Measurements from ENCODE around the gene ATP11A. TPM values are rescaled to one million over a fixed set of nuclear protein-coding genes. Genes with fewer than 3 reads are reported as not detected.
"Not testable (repeated sequence)": the region's sequence is repeated elsewhere in the genome, so short reads cannot be mapped to it uniquely, and the experiment has no call there.

ATP11A gene
- total RNA-seq, 5 donors from 2014 or later (not counting 1 experiment from before 2014, with no cell fraction given), result 35.7 to 57.1 (median 48.5) TPM

DNA sequence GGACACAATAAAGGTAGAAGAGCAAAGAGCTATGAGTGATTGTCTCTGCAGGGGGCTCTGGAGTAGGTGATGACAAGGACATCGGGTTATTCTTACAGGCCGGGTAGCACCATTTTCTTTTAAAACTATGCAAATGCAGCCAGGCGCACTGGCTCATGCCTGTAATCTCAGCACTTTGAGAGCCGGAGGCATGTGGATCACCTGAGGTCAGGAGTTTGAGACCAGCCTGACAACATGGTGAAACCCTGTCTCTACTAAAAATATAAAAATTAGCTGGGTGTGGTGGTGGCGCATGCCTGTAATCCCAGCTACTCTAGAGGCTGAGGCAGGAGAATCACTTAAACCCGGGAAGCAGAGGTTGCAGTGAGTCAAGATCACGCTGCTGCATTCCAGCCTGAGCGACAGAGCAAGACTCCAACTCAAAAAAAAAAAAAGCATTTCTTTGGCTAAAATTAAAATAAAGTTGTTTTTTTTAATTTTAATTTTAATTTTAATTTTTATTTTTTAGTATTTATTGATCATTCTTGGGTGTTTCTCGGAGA is 12.3 kb upstream of the ATP11A start:
- DNase-seq; POLR2A ChIA-PET; H3K27me3 Mint-ChIP-seq; H3K36me3 ChIP-seq (ENCODE audit: control insufficient read depth in 2 of 2, extremely low read depth in 1 of 2, insufficient read depth in 1 of 2, low read length in 1 of 2); CTCF ChIA-PET; H3K4me3 ChIP-seq (ENCODE audit: control insufficient read depth in 1 of 2, extremely low read depth in 1 of 2, low read length in 1 of 2); H3K4me3 Mint-ChIP-seq; H3K27ac Mint-ChIP-seq; ATAC-seq (replicated peaks in 1 of 4); H3K9me3 ChIP-seq; H3K27ac ChIP-seq (ENCODE audit: low read length); H3K36me3 Mint-ChIP-seq; H3K9me3 Mint-ChIP-seq: not testable (repeated sequence)
- peaks cover 0 to 10% of the 10 kb centered on the region in 2 experiments for H3K27me3 ChIP-seq (replicated peaks in 1 of 2; ENCODE audit: control insufficient read depth in 2 of 2, extremely low read depth in 1 of 2, insufficient read depth in 2 of 2, low read length in 1 of 2)
- H3K4me1 ChIP-seq (ENCODE audit: control insufficient read depth in 1 of 2, extremely low read depth in 1 of 2, insufficient read depth in 2 of 2, low read length in 2 of 2), result peaks cover 6 to 15% of the 10 kb centered on the region in 2 experiments
- WGBS (ENCODE audit: insufficient coverage), result 91% methylated on average over 4 of the region's 9 CpGs
- H3K4me1 Mint-ChIP-seq, result peaks cover 14 to 34% (median 15%) of the 10 kb centered on the region in 3 donors

DNA sequence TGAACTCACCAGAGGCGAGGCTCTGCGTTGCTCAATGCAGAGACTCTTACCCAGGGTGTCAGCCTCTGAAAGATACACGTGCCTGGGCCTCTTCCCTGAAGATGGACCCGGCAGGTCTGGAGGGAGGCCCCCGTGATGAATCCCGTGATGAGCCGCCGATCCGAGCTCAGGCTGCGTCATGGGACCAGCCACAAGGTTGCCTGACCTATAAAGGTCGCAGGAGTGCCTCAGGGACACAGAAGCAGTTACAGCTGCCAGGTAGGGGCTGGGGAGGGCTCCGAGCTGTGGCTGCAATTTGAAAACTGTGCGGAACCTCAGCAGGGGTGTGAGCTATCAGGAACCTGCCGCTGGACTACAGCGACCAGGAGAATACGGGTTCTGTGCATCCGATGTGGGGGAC is 10.5 kb upstream of the ATP11A start:
- Histone ChIP-seq H3K27ac (ENCODE audit: low read length) (no peak overlapping the region), H3K36me3 (ENCODE audit: control insufficient read depth in 2 of 2, extremely low read depth in 1 of 2, insufficient read depth in 1 of 2, low read length in 1 of 2) (no peaks in the 10 kb centered on the region), H3K4me1 (ENCODE audit: control insufficient read depth in 1 of 2, extremely low read depth in 1 of 2, insufficient read depth in 2 of 2, low read length in 2 of 2) (peaks cover 0 to 7% of the 10 kb centered on the region in 2 experiments), H3K4me3 (ENCODE audit: control insufficient read depth in 1 of 2, extremely low read depth in 1 of 2, low read length in 1 of 2) (no peak overlapping the region), H3K27me3 (replicated peaks in 1 of 2; ENCODE audit: control insufficient read depth in 2 of 2, extremely low read depth in 1 of 2, insufficient read depth in 2 of 2, low read length in 1 of 2) (peaks cover 0 to 5% of the 10 kb centered on the region in 2 experiments), H3K9me3 (no peaks in the 10 kb centered on the region)
- no peak overlapping the region for H3K27ac Mint-ChIP-seq
- ATAC-seq (replicated peaks in 1 of 4) (no peak), DNase-seq (no peak)
- ChIA-PET CTCF (no interaction called here), POLR2A (no interaction called here)
- no peak overlapping the region for H3K4me3 Mint-ChIP-seq
- no peaks in the 10 kb centered on the region for H3K9me3 Mint-ChIP-seq
- 89% methylated on average over 17 of the region's 17 CpGs for WGBS (ENCODE audit: insufficient coverage)
- no peaks in the 10 kb centered on the region for H3K36me3 Mint-ChIP-seq
- peaks cover 0 to 16% (median 6%) of the 10 kb centered on the region in 3 donors for H3K4me1 Mint-ChIP-seq
- H3K27me3 Mint-ChIP-seq, result peaks cover 0 to 4% of the 10 kb centered on the region in 2 donors

DNA sequence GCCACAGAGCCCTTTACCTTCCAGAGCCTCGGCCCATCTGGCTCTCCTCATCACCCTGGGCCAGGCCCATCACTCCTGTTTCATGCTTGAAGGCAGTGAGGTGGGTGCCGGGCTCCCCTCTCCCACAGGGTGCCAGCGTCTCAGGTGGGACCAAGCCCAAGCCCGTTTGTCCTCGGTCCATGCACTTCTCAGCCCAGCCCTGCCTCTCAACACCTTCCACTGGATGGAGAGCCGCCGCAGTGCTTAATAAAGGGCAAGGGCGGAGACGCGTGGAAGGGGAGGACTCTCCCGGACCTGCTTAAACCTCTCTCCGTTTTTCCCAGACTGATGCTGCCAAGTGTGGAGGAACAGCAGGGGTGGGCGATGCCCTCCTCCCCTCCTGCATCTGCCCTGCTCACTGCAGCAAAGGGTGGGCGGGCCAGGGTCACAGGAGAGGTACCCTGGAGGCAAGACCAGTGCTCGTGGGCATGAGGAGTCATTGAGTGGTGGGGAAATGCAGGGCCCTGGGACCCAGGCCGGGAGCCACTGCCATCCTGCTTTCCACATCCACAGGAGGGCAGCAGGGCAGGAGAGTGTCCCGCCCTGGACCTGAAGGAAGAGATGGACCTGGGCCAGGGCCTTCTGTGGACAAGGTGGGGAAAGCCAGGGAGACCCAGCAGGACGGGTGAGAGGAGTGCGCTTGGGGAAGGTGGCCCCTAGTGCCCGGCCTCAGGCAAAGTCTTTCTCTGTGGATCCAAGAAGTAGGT is 9.7 kb upstream of the ATP11A start:
- H3K27ac Mint-ChIP-seq, result no peak overlapping the region
- no peaks in the 10 kb centered on the region for H3K9me3 Mint-ChIP-seq
- H3K27me3 Mint-ChIP-seq, result peaks cover 0 to 4% of the 10 kb centered on the region in 2 donors
- Histone ChIP-seq H3K4me3 (ENCODE audit: control insufficient read depth in 1 of 2, extremely low read depth in 1 of 2, low read length in 1 of 2) (no peak overlapping the region), H3K4me1 (ENCODE audit: control insufficient read depth in 1 of 2, extremely low read depth in 1 of 2, insufficient read depth in 2 of 2, low read length in 2 of 2) (no peaks in the 10 kb centered on the region), H3K27ac (ENCODE audit: low read length) (no peak overlapping the region), H3K27me3 (replicated peaks in 1 of 2; ENCODE audit: control insufficient read depth in 2 of 2, extremely low read depth in 1 of 2, insufficient read depth in 2 of 2, low read length in 1 of 2) (peaks cover 0 to 5% of the 10 kb centered on the region in 2 experiments), H3K9me3 (no peaks in the 10 kb centered on the region), H3K36me3 (ENCODE audit: control insufficient read depth in 2 of 2, extremely low read depth in 1 of 2, insufficient read depth in 1 of 2, low read length in 1 of 2) (no peaks in the 10 kb centered on the region)
- ChIA-PET POLR2A (no interaction called here), CTCF (no interaction called here)
- no peaks in the 10 kb centered on the region for H3K36me3 Mint-ChIP-seq
- H3K4me1 Mint-ChIP-seq, result peaks cover 0 to 9% (median under 1%) of the 10 kb centered on the region in 3 donors
- DNase-seq (no peak), ATAC-seq (replicated peaks in 1 of 4) (no peak)
- 93% methylated on average over 15 of the region's 20 CpGs for WGBS (ENCODE audit: insufficient coverage)
- H3K4me3 Mint-ChIP-seq, result no peak overlapping the region

DNA sequence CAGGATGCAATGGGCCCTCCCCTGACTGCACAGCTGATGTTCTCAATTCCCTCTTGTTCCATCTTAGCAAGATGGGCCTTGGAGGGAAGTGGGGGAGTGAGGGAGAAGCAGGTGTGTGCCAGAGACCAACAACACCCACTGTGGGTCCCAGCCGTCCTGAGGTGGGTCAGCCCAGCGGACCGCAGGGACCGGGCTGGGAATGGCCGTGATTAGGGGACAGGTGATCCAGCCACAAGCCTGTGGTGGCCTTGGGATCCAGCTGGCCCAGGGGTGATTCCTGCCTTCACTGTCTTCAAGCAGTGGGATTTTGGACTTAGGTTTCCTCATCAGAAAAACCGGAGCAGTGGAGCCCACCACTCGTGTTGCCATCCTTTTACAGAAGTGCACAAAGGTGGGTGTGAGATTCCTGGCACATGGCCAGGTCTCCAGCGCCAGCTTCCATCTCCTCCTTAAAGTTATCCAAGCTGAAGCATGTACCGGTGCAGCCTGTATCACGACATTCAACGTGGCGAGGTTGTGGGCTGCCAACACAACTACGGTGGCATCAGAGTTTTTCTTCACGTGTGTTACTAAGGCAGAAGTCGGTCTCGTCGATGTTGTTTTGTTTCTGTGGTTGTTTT is 9.0 kb upstream of the ATP11A start:
- no peaks in the 10 kb centered on the region for H3K9me3 Mint-ChIP-seq
- CTCF ChIA-PET, result no interaction called here
- 89% methylated on average over 14 of the region's 17 CpGs for WGBS (ENCODE audit: insufficient coverage)

DNA sequence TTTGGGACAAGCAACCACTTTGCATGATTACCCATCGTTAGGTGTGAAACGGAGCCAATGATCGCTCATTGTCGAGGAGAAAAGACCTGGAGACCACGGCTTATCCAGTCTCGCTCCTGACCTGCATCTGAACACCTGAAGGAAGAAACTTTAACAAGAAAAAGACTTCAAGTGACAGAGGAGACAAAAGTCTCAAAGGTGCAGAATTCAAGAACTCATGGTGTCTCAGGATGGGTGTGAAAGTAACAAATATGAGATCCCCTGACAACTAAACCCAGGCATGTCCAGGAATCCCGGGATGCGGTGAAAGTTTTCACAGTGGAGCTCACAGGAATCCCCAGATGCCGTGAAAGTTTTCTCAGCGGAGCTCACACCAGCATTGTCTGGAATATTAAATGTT is 6.3 kb upstream of the ATP11A start:
- WGBS (ENCODE audit: insufficient coverage), result 88% methylated on average over 6 of the region's 10 CpGs

More for the DNA sequence above, 9.0 kb upstream of the ATP11A start:
- peaks cover 0 to 2% (median 0%) of the 10 kb centered on the region in 3 donors for H3K4me1 Mint-ChIP-seq
- POLR2A ChIA-PET, result no interaction called here
- Histone ChIP-seq H3K36me3 (ENCODE audit: control insufficient read depth in 2 of 2, extremely low read depth in 1 of 2, insufficient read depth in 1 of 2, low read length in 1 of 2) (no peaks in the 10 kb centered on the region), H3K4me1 (ENCODE audit: control insufficient read depth in 1 of 2, extremely low read depth in 1 of 2, insufficient read depth in 2 of 2, low read length in 2 of 2) (no peaks in the 10 kb centered on the region), H3K9me3 (no peaks in the 10 kb centered on the region), H3K4me3 (ENCODE audit: control insufficient read depth in 1 of 2, extremely low read depth in 1 of 2, low read length in 1 of 2) (no peak overlapping the region), H3K27ac (ENCODE audit: low read length) (no peak overlapping the region), H3K27me3 (replicated peaks in 1 of 2; ENCODE audit: control insufficient read depth in 2 of 2, extremely low read depth in 1 of 2, insufficient read depth in 2 of 2, low read length in 1 of 2) (peaks cover 0 to 5% of the 10 kb centered on the region in 2 experiments)
- H3K27me3 Mint-ChIP-seq, result peaks cover 0 to 3% of the 10 kb centered on the region in 2 donors
- H3K4me3 Mint-ChIP-seq, result no peak overlapping the region
- DNase-seq (no peak), ATAC-seq (replicated peaks in 1 of 4) (no peak)
- H3K36me3 Mint-ChIP-seq, result no peaks in the 10 kb centered on the region
- no peak overlapping the region for H3K27ac Mint-ChIP-seq

DNA sequence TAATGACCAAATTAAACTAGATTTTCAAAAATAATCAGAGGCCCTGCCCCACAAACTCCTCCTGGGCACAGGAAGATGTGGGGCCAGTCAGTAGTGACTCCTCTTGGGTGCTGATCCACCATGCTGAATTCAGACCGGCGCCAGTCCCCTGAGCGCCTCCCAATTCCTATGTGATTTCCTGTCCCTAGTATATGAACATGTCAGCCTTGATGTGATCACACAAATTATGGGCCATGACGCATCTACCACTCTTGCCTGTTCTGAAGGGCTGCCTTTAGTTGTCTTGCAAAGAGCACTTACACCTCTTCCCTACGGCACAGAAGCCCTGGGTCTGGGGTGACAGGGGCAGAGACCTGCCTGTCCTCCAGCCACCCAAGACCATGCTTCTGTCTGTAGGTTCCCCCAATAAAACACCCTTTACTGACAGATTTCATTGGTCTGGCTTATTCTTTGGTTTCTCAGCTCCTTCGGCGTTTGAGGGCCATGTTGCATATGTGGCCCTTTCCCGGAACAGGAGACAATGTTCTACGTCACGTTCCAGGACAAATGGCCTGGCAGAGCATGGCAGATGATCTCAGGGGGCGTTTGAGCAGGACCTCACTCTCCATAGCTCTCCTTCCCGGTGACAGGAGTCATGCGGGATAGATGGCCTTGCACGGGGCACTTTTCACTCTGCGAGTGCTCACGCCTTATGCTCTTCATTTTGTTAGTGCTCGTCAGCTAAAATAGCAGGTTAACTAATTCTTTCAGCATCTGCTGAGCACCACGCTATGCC is 5.6 kb upstream of the ATP11A start:
- H3K27ac ChIP-seq (ENCODE audit: low read length), result no peak overlapping the region
- H3K4me1 ChIP-seq (ENCODE audit: control insufficient read depth in 1 of 2, extremely low read depth in 1 of 2, insufficient read depth in 2 of 2, low read length in 2 of 2), result peaks cover 6 to 12% of the 10 kb centered on the region in 2 experiments
- no peaks in the 10 kb centered on the region for H3K36me3 Mint-ChIP-seq
- no peaks in the 10 kb centered on the region for H3K27me3 Mint-ChIP-seq
- DNase-seq (no peak), ATAC-seq (replicated peaks in 1 of 4) (no peak)
- H3K27ac Mint-ChIP-seq, result no peak overlapping the region
- POLR2A ChIA-PET, result no interaction called here
- CTCF ChIA-PET, result no interaction called here
- H3K4me3 Mint-ChIP-seq, result no peak overlapping the region
- no peaks in the 10 kb centered on the region for H3K9me3 ChIP-seq
- no peak overlapping the region for H3K4me3 ChIP-seq (ENCODE audit: control insufficient read depth in 1 of 2, extremely low read depth in 1 of 2, low read length in 1 of 2)
- H3K36me3 ChIP-seq (ENCODE audit: control insufficient read depth in 2 of 2, extremely low read depth in 1 of 2, insufficient read depth in 1 of 2, low read length in 1 of 2), result no peaks in the 10 kb centered on the region
- H3K27me3 ChIP-seq (replicated peaks in 1 of 2; ENCODE audit: control insufficient read depth in 2 of 2, extremely low read depth in 1 of 2, insufficient read depth in 2 of 2, low read length in 1 of 2), result peaks cover 0 to 3% of the 10 kb centered on the region in 2 experiments
- WGBS (ENCODE audit: insufficient coverage), result 94% methylated on average over 15 of the region's 18 CpGs
- H3K9me3 Mint-ChIP-seq, result no peaks in the 10 kb centered on the region
- peaks cover 16 to 18% (median 17%) of the 10 kb centered on the region in 3 donors for H3K4me1 Mint-ChIP-seq

More for the DNA sequence above, 6.3 kb upstream of the ATP11A start:
- H3K4me1 ChIP-seq (ENCODE audit: control insufficient read depth in 1 of 2, extremely low read depth in 1 of 2, insufficient read depth in 2 of 2, low read length in 2 of 2), result peaks cover under 1 to 5% of the 10 kb centered on the region in 2 experiments
- ATAC-seq (replicated peaks in 1 of 4) (no peak), DNase-seq (no peak)
- no peak overlapping the region for H3K4me3 ChIP-seq (ENCODE audit: control insufficient read depth in 1 of 2, extremely low read depth in 1 of 2, low read length in 1 of 2)
- peaks cover 0 to 5% of the 10 kb centered on the region in 2 experiments for H3K27me3 ChIP-seq (replicated peaks in 1 of 2; ENCODE audit: control insufficient read depth in 2 of 2, extremely low read depth in 1 of 2, insufficient read depth in 2 of 2, low read length in 1 of 2)
- ChIA-PET POLR2A (no interaction called here), CTCF (no interaction called here)
- H3K9me3 ChIP-seq, result no peaks in the 10 kb centered on the region
- H3K36me3 Mint-ChIP-seq, result no peaks in the 10 kb centered on the region
- no peak overlapping the region for H3K27ac ChIP-seq (ENCODE audit: low read length)
- H3K4me3 Mint-ChIP-seq, result no peak overlapping the region
- H3K36me3 ChIP-seq (ENCODE audit: control insufficient read depth in 2 of 2, extremely low read depth in 1 of 2, insufficient read depth in 1 of 2, low read length in 1 of 2), result no peaks in the 10 kb centered on the region
- H3K4me1 Mint-ChIP-seq, result peaks cover 10 to 11% (median 10%) of the 10 kb centered on the region in 3 donors
- no peaks in the 10 kb centered on the region for H3K27me3 Mint-ChIP-seq
- no peaks in the 10 kb centered on the region for H3K9me3 Mint-ChIP-seq
- H3K27ac Mint-ChIP-seq, result no peak overlapping the region

Measured in T-cell (primary cell).